NCI-H2171 treated with DMSO at 0.1 percent for 48 hours (cell line): ENCODE measurements around the gene ESRRB.
"Not testable (repeated sequence)": the region's sequence is repeated elsewhere in the genome, so short reads cannot be mapped to it uniquely, and the experiment has no call there.

Experiments
- DNase-seq: peaks from one replicate; lab custom pipeline; 2025; lab: John Stamatoyannopoulos, UW

Gene ESRRB

GRCh38 chr14:76497550-76498462 is 121.9 kb downstream of the ESRRB start:
- peak; percentile 28 for DNase-seq

- DNase-seq = no peak
These were observed 122.6 kb downstream of the ESRRB start for GRCh38 chr14:76498463-76498935.

GRCh38 chr14:76498976-76499375 is 123.0 kb downstream of the ESRRB start:
- no peak for DNase-seq

- DNase-seq = no peak
These were observed 123.5 kb downstream of the ESRRB start for GRCh38 chr14:76499399-76499798.

- DNase-seq = no peak
These were observed 124.1 kb downstream of the ESRRB start for GRCh38 chr14:76500011-76500410.

- DNase-seq = peak; percentile 20
These were observed 124.5 kb downstream of the ESRRB start for GRCh38 chr14:76500480-76500879.

GRCh38 chr14:76501156-76501720 is 125.3 kb downstream of the ESRRB start:
- no peak for DNase-seq

- DNase-seq = no peak
These were observed 126.3 kb downstream of the ESRRB start for GRCh38 chr14:76502219-76502618.

GRCh38 chr14:76502638-76503037 is 126.7 kb downstream of the ESRRB start:
- no peak for DNase-seq

- DNase-seq = no peak
These were observed 133.4 kb downstream of the ESRRB start for GRCh38 chr14:76509311-76509710.

GRCh38 chr14:76510181-76510580 is 134.2 kb downstream of the ESRRB start:
- DNase-seq = no peak

- DNase-seq = no peak
These were observed 138.5 kb downstream of the ESRRB start for GRCh38 chr14:76514213-76514998.

- DNase-seq = peak; percentile 95
These were observed 140.9 kb downstream of the ESRRB start for GRCh38 chr14:76516884-76517283.

- no peak for DNase-seq
These were observed 142.4 kb downstream of the ESRRB start for GRCh38 chr14:76518366-76518765.

GRCh38 chr14:76525106-76525821 is 149.3 kb downstream of the ESRRB start:
- DNase-seq = no peak

GRCh38 chr14:76531085-76531484 is 155.1 kb downstream of the ESRRB start:
- no peak for DNase-seq

GRCh38 chr14:76531821-76532318 is 155.9 kb downstream of the ESRRB start:
- DNase-seq = no peak

GRCh38 chr14:76536636-76537035 is 160.7 kb downstream of the ESRRB start:
- not testable (repeated sequence) for DNase-seq

- DNase-seq = no peak
These were observed 162.1 kb downstream of the ESRRB start for GRCh38 chr14:76537906-76538647.

- DNase-seq = no peak
These were observed 162.7 kb downstream of the ESRRB start for GRCh38 chr14:76538648-76539008.

- no peak for DNase-seq
These were observed 163.2 kb downstream of the ESRRB start for GRCh38 chr14:76539130-76539529.
